Measurements from ENCODE around the gene LIME1.

The LIME1 gene

DNA sequence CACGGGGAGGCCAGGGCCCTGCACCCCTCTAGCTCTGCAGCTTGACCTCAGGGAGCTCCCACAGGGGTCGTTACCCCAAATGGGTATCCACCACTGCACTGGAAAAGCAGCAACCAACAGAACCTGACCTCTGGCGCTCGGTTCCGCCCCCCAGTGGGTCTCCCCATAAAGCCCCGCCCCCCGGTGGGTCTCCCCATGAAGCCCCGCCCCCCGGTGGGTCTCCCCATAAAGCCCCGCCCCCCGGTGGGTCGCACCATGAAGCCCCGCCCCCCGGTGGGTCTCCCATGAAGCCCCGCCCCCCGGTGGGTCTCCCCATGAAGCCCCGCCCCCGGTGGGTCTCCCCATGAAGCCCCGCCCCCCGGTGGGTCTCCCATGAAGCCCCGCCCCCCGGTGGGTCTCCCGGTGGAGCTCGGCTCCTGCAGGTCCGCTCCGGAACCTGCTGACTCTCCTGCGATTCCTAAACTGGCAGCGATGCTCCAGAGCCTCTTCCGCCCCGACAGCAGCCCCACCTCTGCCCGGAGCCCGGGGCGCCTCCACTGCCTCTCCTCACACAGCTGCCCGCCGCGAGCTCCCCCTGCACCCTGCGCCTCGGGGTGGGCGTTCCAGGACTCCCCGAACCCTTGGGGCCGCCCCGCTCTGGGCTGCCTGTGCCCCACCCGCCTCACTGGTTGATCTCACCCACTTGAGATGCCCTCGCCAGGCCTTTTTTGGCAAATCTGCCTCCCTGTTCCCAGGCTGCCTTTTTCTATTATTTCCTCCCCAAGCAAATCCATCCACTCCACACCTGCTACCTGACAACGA lies 15.2 kb downstream of the LIME1 start:
- no peak for DNase-seq

DNA sequence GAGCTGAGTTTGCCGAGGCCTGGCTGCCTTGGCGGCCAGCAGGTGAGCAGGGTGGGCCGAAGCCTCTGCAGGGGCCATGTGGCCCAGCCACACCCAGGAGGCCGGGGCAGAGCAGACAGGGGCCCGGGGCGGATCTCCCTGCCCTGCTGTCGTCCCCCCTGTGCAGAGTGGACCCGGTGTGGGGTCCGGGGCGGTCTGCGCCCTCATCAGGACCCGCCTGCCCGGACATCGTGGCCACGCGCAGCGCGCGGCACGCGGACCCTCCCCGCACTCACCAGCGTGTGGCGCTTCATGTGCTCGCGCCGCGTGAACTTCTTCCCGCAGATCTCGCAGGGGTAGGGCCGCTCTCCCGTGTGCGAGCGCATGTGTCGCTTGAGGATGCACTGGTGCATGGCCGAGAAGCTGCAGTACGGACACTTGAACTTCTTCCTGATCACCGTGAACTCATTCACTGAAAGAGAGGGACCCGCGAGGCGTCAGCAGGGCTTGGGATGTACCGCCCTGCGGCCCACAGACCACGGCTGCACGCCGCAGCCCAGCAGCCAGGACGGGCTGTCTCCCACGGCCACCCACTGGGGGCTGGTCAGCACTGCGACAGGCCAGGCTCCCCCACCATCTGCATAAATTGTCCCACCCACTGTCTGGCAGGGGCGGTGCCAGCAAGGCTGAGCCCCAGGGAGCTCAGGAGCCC lies 16.1 kb downstream of the LIME1 start:
- no peak for DNase-seq

DNA sequence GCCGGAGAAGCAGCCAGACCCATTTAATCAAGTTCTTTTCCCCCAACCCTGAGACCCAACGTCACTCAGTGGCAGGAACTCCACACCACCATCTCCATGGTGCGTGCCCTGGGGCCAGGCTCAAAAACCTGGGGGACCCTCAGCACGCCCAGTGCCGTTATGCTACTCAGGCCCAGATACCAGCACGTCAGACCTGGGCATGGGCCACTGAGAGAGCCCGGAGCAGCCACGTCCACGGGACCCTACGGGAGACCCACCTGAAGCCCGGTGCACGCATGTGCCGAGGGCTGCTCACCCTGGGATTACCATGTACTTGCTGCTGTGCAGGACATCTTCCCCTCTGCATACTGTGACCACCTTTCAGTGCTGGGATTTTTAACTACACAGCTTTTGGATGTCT lies 16.9 kb downstream of the LIME1 start:
- DNase-seq = no peak

DNA sequence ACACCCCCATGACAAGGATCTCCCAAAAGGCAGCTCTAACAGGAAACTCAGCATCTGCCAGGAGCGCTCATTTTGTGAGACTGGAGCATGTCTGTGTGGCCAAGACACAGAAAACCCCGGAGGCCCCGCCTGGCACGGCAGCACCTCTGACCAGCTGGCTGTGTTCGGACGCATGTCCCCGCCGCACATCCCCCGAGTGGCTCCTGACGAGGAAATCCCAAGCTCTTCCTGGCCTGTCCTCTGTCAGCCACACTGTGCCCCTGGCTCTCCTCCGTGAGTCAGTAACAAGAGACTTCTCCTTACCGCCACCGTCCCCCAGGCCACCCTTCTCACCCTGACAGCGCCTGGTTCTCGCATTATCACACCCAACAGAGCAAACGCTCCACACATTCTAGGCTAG lies 17.5 kb downstream of the LIME1 start:
- DNase-seq = no peak

DNA sequence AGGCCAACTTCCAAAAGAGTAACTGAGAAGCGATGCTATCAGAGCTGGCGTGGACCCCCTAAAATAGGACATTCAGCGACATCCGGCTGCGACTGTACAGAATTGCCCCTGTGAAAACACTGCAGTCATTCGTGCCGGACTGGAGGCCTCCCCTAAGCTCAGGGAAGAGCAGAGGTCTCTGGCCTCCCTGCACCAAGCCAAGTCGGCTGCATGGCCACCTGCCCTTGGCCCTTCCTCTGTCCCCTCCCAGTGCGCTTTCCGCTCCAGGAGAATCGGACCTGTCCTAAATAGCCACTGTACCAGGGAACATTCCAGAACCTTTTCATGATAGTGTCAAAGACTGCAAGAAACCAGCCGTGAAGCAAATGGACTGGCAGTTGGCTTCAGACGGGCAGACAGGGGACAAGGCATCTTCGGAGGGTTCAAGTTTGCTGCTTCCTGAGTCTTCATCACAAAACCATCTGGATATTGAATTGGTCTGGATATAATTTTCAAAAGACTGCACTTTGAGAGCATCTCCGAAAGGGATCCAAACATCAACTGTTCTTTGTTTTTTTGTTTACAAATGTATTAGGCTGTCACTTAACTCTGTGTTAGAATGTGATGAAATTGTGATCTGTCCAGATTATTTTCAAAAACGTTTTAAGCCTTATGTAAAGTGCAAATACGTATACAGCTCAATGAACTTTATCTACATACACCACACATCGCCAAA lies 19.6 kb downstream of the LIME1 start:
- DNase-seq = no peak

DNA sequence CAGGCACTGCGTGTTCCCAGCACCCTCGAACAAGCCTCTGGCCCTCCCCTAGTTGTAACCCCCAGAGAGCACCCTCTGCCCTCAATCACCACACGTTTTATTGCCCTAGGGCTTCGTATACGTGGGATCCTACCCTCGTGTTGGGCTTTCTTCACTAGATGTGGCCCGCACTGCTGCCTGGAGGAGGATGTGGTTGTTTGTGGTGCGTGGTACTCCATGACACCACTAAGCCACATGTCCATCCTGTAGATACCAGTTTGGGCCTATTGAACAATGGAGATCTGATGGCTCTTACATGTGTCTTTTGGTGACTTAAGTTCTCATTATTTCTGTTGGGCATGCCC lies 20.2 kb downstream of the LIME1 start:
- no peak for DNase-seq

DNA sequence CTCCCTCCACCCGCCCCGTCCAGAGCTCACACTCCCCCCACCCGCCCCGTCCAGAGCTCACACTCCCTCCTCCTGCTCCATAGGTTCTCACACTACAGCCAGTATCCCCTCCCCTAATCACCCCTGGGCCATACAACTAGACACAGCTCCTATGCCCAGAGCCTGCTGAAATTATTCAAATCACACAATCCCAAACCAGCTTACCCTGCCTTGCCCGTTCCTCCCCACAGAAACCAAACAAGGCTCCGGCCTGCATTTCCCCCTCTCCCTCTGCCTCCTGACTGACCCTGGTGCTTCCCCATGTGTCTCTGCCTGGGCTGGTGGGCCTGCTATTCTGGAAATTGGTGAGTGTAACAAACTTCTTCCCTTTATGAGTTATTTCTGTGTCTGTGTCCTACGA lies 21.7 kb downstream of the LIME1 start:
- DNase-seq = no peak

GRCh38 chr20:63759377-63759901 lies 23.0 kb downstream of the LIME1 start:
- no peak for DNase-seq

DNA sequence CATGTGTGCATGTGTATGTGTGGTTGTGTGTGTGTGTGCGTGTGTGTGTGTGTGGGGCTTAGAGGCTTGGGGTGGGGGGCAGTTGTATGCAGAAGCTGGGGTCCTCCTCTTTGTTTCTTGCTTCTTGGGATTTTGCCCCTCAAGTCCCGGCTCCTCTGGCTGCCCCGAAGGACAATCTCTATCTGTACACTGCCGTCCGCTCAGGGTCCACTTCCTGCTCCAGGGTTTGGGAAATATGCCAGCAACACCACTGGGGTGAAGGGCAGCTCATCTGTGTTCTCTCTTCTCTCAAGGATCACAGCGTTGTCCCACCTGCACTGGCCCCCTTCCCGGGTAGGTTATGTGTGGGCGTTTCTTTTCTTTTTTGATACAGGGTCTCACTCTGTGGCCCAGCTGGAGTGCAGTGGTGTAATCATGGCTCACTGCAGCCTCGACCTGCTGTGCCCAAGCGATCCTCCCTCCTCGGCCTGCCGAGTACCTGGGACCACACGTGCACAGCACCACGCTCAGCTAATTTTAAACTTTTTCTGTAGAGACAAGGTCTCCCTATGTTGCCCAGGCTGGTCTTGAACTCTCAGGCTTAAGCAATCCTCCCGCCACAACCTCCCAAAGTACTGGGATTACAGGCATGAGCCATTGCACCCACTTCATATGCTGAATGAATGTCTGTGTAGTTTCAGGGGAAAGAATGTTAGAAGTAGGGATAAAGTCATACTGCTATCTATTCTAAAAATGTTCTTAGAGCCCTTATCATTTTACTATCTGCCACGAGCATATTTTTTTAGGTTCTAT lies 28.8 kb downstream of the LIME1 start:
- DNase-seq = no peak

DNA sequence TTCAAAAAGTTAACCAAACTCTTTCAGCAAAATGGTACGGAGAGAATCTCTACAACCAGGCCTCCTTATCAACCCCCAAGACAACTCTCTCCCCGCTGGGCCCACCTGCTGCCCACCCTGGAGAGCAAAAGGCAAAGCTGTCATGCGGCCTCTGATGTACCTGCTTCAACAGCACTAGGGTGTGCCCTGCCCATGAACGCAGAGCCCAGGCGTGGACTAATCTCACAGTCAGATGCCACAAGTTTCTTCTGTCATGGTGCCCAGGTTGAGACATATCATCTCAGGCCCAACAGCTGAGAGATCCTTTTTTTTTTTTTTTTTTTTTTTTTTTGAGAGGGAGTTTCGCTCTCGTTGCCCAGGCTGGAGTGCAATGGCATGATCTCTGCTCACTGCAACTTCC lies 29.4 kb downstream of the LIME1 start:
- no peak for DNase-seq

- DNase-seq = no peak
These were observed 30.4 kb downstream of the LIME1 start for GRCh38 chr20:63766695-63767426.

GRCh38 chr20:63767456-63767855 lies 31.0 kb downstream of the LIME1 start:
- no peak for DNase-seq

DNA sequence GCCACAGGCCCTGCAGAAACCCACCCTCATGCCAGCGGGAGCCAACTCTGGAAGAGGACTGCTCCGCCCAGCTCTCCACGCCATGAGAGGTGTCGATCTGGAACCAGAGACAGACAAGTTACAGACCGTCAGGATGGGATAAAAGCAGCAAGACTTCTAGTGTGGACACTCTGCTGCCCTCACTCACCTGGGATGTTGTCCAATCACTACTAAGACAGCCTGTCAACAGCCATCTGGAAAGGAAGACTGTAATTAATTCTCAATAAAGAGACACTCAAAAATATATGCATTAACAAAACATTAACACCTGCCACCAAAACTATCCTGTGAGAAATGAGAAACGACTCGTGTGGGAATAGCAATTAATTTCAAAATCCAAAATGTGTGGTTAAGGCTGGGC lies 31.4 kb downstream of the LIME1 start:
- DNase-seq = no peak

GRCh38 chr20:63768591-63769515 lies 32.4 kb downstream of the LIME1 start:
- DNase-seq = no peak

GRCh38 chr20:63769891-63770474 lies 33.5 kb downstream of the LIME1 start:
- DNase-seq = no peak

DNA sequence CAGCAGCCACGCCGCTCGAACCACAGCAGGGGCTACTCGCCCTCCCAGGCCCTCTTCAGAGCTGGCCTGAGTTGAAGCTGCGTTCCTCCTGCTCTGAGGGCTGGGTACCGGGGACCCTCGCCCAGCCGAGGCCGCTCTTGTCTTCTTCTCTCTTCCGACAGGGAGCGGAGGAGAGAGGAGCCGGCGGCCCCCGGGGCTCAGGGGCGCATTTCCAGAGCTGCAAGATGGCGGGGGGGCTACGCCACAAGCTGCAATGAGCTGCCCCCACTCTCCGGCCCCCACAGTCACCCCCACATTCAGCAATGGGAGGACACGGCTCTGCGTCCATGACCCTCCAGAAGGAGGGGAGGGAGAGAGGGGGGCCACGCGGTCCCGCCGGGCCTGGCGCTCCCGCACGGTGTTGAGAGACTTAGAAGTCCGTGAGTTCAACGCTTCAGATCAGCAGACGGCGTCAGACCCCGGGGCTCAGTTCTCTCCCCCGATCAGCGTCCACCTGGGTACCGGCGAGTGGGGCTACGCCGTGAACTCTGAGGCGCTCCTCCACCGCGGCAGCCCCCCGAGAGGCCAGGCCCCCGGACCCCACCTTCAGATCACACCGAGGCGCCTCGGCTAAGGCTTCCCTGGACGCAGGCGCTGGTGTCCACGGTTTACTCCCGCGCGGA lies 34.7 kb downstream of the LIME1 start:
- no peak for DNase-seq

DNA sequence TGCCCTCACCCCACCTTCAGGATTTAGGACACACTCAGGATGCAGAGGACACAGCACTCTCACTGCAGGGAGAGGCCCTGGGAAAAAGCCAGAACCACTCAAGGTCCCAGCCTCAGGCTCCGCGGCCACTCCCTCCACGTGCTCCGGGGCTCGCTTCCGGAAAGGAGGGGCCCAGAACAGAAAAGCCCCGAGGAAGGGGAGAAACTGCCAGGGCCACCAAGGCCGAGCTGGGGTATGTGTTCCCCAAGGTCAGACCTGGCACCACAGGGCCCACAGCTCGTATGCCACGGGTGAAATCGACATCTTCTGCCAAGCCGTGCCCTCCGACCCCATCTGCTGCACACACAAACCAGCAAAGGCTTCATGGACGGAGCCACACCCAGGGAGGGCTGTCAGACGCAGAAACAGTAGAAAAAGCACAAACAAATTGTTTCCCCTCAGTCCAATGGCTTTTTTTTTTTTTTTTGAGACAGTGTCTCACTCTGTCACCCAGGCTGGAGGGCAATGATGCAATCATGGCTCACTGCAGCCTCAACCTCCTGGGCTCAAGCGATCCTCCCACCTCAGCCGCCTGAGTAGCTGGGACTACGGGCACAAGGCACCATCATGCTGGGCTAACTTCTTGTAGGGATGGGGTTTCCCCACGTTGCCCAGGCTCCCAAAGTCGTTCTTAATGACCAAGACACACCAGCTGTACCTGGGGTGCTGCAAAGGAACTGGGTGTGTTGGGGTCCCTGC lies 36.5 kb downstream of the LIME1 start:
- no peak for DNase-seq

GRCh38 chr20:63773571-63774241 lies 37.2 kb downstream of the LIME1 start:
- DNase-seq = no peak

GRCh38 chr20:63774306-63774705 lies 37.8 kb downstream of the LIME1 start:
- no peak for DNase-seq
